GM18508 (cell line): ENCODE measurements around the gene SLC29A1.

Source experiments
- ATAC-seq: cut with Tn5 transposase; IDR thresholded peaks from one replicate; pipeline ENCODE4 v1.9.1; 2021; ENCODE audit warnings: moderate number of reproducible peaks; ENCODE audit not compliant: insufficient read depth, unreplicated experiment

The SLC29A1 gene

DNA sequence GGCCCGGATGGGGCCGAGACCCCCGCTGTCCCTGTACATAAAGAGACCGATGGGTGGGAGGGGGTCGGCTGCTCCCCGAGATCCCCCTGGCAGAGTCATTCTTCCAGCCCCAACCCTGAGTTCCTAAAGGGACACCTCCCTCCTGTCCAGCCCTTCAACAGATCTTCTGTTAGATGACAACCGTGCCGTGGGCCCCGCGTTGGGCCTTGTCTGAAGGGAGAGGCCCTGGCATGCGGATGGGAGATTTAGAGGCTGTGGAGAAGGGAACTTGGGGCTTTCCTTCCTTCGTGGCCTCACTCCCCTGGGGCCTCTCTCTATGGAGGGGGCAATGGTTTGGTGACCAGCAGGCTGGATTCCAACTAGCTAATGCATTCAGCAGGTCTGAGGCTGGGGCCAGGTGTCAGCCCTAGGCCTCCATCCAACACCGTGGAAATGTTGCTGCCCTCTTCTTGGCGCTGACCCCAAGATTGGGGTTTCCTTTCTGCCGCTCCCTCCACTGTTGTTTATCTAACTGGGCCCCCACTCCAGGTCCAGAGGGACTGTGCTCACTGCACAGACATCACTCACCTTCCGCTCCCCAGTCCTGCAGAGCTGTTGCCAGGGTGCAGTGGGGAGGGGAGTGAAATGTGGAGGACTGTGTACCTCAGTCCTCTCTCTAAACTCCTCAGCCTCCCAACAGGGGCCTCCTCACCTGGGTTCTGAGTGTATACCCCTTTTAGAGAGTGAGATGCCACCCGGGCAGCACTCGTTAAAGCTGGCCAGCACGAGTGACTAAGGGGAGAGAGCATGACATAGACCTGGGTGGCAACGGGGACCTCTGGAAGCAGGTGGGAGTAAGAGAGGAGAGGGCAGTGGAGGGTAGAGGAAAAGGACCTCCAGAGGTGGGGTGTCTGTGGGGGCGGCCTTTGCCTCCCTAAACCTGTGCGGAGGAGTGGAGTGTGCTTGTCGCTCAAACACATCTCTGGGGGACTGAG lies 53.6 kb downstream of the SLC29A1 start:
- no peak for ATAC-seq

DNA sequence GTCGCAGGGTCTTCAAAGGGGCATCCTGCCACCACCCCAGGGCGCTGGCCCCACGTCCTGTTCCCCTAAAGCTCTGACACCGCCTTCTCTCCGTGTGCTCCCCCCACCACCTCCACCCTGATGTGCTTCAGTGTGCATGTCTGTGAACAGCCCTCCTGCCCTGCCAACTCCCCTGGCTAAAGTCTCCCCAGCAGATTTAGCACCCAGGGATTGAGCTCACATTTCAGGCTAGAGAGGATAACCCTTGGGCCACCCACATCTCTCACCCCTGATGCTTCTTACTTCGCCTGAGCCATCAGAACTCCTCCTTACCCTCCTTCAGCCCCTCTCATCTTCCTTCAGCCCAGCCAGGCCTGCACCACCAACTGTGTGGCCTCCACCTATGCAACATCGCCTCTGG lies 54.4 kb downstream of the SLC29A1 start:
- no peak for ATAC-seq

DNA sequence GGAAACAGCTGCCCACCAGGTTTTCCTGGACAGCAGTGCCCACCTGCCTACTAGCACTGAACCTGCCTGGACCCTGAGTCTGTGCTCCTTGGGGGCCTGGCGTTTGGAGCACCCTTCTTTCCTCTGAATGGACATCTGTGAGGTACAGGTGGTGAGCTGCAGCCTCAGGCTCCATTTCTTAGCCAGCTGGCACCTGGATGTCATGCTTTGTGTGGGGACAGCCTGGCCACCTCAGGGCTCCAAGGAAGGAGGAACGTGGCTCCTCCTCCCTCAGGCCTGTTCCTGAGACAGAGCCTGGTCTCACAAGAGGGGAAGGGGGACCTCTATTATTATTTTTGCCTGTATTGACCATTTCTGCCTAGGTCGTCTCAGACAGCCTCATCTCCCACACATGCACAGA lies 54.9 kb downstream of the SLC29A1 start:
- ATAC-seq = no peak

DNA sequence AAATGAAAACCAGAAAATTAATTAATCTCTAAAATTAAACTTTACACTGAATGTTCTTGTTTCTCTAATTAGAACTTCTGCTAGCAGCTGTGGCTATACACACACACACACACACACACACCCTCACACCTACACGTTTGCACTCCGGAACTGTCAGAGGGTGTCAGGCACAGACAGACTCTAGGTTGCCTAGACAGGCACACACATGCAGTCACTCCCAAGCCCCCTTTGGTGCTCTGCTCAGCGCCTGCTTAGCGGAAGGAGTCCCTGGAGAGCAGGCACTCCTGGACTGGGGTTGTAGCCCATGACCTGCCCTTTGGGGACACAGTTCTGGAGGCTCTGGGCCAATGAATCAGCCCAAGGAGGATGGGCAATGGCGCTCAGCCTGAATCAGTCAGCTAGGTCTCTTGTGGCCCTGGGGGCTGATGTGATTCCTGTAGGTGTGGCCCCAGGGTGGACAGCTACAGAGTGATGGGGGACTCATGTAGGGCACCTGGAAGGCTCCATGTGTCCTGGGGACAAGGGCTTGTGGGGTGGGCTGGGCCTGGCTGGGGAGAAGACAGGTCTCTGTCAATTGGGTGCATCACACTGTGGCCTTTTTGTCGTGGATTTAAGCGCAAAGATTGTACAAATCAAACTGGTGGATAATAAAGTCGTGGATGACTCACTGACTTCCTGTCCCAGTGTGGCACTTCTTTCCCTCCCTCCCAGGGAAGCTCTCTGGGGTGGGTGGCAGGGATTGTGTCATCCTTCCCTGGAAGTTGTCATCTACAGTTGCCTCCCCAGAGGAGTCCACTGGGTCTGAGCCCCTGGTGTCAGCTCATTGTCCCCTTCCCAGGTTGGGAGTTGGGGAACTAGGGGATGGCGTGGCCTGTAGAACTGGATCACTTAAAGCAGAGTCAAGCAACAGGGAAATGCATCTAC lies 55.6 kb downstream of the SLC29A1 start:
- ATAC-seq = no peak
